Measurements from ENCODE around the gene ZBTB46. TPM values are rescaled to one million over a fixed set of nuclear protein-coding genes. Genes with fewer than 3 reads are reported as not detected.

The ZBTB46 gene
- total RNA-seq, 4 donors from 2014 or later = 11.5 to 20.4 (median 12.6) TPM

- no peaks in the 10 kb centered on the region for H3K27me3 ChIP-seq
- peaks cover 0 to 51% (median 4%) of the 10 kb centered on the region in 3 donors for H3K36me3 ChIP-seq
- no peak overlapping the region for H3K4me3 ChIP-seq
- WGBS, 2 donors = 66 to 78% methylated on average over 20 to 25 of the region's 25 CpGs
- no peak for DNase-seq (ENCODE audit: low spot score in 2 of 2)
- TF ChIP-seq, protein P1, sequence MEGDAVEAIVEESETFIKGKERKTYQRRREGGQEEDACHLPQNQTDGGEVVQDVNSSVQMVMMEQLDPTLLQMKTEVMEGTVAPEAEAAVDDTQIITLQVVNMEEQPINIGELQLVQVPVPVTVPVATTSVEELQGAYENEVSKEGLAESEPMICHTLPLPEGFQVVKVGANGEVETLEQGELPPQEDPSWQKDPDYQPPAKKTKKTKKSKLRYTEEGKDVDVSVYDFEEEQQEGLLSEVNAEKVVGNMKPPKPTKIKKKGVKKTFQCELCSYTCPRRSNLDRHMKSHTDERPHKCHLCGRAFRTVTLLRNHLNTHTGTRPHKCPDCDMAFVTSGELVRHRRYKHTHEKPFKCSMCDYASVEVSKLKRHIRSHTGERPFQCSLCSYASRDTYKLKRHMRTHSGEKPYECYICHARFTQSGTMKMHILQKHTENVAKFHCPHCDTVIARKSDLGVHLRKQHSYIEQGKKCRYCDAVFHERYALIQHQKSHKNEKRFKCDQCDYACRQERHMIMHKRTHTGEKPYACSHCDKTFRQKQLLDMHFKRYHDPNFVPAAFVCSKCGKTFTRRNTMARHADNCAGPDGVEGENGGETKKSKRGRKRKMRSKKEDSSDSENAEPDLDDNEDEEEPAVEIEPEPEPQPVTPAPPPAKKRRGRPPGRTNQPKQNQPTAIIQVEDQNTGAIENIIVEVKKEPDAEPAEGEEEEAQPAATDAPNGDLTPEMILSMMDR (IDR thresholded peaks at IDR 0.05) = no peak
- TF ChIP-seq POLR2A (IDR thresholded peaks at IDR 0.05) (no peak), EP300 (IDR thresholded peaks at IDR 0.05) (no peak)
- H3K9me3 ChIP-seq = no peaks in the 10 kb centered on the region
- H3K4me1 ChIP-seq = peaks cover 0 to 42% (median 12%) of the 10 kb centered on the region in 4 donors
- H3K27ac ChIP-seq = peak overlapping the region in 3 of 4 donors; percentile 0 to 50 (median 31)
Measured at GRCh38 chr20:63744574-63745423, 86.3 kb downstream of the ZBTB46 start.

GRCh38 chr20:63744158-63744557, 86.9 kb downstream of the ZBTB46 start:
- H3K27ac ChIP-seq = peak overlapping the region in 2 of 4 donors; percentile 0 to 31
- peaks cover 0 to 43% (median 12%) of the 10 kb centered on the region in 4 donors for H3K4me1 ChIP-seq
- peaks cover 0 to 48% (median 4%) of the 10 kb centered on the region in 3 donors for H3K36me3 ChIP-seq
- no peak for DNase-seq (ENCODE audit: low spot score in 2 of 2)
- H3K27me3 ChIP-seq = no peaks in the 10 kb centered on the region
- H3K9me3 ChIP-seq = no peaks in the 10 kb centered on the region
- WGBS, 2 donors = 64 to 72% methylated on average over 4 of the region's 4 CpGs
- no peak overlapping the region for H3K4me3 ChIP-seq
- TF ChIP-seq, protein P1 (IDR thresholded peaks at IDR 0.05) = no peak
- TF ChIP-seq POLR2A (IDR thresholded peaks at IDR 0.05) (no peak), EP300 (IDR thresholded peaks at IDR 0.05) (no peak)

- WGBS, 2 donors = 76 to 77% methylated on average over 31 of the region's 31 CpGs
Measured at GRCh38 chr20:63743210-63743970, 87.7 kb downstream of the ZBTB46 start.

DNA sequence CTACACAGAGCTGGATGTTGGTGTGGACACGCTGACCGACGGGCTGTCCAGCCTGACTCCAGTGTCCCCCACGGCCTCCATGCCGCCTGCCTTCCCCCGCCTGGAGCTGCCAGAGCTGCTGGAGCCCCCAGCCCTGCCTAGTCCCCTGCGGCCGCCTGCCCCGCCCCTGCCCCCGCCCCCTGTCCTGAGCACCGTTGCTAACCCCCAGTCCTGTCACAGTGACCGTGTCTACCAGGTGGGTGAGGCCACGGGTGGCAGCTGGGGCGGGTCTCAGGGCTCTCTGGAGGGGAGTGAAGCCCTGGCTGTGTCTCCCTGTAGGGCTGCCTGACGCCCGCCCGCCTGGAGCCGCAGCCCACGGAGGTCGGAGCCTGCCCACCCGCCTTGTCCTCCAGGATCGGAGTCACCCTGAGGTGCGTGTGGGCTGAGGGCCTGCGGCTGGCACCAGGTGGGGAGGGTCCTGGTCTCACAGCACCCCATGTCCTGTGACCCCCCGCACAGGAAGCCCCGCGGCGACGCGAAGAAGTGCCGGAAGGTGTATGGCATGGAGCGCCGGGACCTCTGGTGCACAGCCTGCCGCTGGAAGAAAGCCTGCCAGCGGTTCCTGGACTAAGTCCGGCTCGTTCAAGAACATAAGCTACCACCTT, 88.6 kb downstream of the ZBTB46 start:
- Histone ChIP-seq H3K27ac (peak overlapping the region in 1 of 4 donors; percentile 99), H3K9me3 (no peaks in the 10 kb centered on the region), H3K36me3 (peaks cover 0 to 48% (median 4%) of the 10 kb centered on the region in 3 donors), H3K27me3 (no peaks in the 10 kb centered on the region), H3K4me1 (peaks cover 0 to 59% (median 27%) of the 10 kb centered on the region in 4 donors), H3K4me3 (no peak overlapping the region)
- DNase-seq (ENCODE audit: low spot score in 2 of 2) = no peak
- 86 to 88% methylated on average over 20 to 29 of the region's 37 CpGs for WGBS, 2 donors
- no peak for TF ChIP-seq EP300 (IDR thresholded peaks at IDR 0.05)
- no peak for TF ChIP-seq POLR2A (IDR thresholded peaks at IDR 0.05)
- TF ChIP-seq, protein P1 (IDR thresholded peaks at IDR 0.05) = no peak

More at GRCh38 chr20:63743210-63743970, 87.7 kb downstream of the ZBTB46 start:
- peaks cover 0 to 48% (median 4%) of the 10 kb centered on the region in 3 donors for H3K36me3 ChIP-seq
- H3K4me1 ChIP-seq = peaks cover 0 to 51% (median 20%) of the 10 kb centered on the region in 4 donors
- H3K27ac ChIP-seq = no peak overlapping the region
- no peak for TF ChIP-seq EP300 (IDR thresholded peaks at IDR 0.05)
- no peak for TF ChIP-seq POLR2A (IDR thresholded peaks at IDR 0.05)
- TF ChIP-seq, protein P1 (IDR thresholded peaks at IDR 0.05) = no peak
- no peaks in the 10 kb centered on the region for H3K9me3 ChIP-seq
- DNase-seq (ENCODE audit: low spot score in 2 of 2) = no peak
- H3K4me3 ChIP-seq = no peak overlapping the region
- H3K27me3 ChIP-seq = no peaks in the 10 kb centered on the region

Measured in tibial nerve (tissue), 4 donors.